Stimulated activated CD4-positive, alpha-beta T cell treated with anti-CD3 and anti-CD28 coated beads, Interleukin-4, amount 100 ng/mL, for 4 hours (primary cell): Measurements from ENCODE around the gene PTMA.
"Not testable (repeated sequence)": the region's sequence is repeated elsewhere in the genome, so short reads cannot be mapped to it uniquely, and the experiment has no call there.

ENCODE experiments used
- DNase-seq, 2 experiments: peaks; one replicate each; pipeline ENCODE4 v3.0.0-alpha.2; 2020

Gene PTMA

DNA sequence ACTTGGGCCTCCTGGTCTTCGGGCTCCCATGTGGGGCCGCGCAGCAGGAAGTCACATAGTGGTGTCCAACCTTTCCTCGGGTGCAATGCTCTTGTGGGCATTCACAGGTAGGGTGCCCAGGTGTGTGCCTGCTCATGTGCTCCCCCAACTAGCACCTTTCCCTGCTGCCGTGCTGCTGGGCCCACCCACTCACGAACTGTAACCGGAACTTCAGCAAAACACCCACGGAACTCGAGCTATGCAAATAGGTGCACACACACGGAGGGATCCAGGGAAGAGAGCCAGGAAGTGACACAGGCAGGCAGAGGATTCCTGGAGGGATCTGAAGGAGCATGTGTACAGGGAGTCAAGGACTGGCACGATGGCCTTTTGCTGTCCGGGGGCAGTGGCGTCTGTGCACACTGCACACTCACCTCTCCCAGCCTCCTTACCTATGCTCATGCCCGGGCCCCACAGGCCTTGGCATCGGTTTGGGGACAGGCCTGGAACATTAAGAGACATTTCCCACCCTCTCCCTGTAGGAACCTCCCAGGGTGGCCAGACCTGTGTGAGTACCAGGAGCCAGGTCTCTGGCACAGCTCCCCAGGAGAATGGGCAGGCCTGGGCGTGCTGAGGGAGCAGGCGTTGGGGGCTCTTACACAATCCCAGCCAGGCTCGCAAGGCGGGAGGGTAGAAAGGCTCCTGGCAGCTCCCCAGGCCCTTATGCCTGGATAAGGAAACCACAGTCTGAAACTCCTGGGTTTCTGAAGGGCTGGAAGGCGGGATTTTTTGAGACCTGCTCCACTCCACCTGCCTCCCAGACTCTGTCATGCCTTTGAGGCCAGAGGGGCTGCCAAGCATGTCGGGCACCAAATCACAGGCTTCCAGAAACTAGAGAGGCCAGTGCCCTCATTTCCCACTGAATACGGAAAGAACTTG is 6.6 kb upstream of the PTMA start:
- DNase-seq = no peak

DNA sequence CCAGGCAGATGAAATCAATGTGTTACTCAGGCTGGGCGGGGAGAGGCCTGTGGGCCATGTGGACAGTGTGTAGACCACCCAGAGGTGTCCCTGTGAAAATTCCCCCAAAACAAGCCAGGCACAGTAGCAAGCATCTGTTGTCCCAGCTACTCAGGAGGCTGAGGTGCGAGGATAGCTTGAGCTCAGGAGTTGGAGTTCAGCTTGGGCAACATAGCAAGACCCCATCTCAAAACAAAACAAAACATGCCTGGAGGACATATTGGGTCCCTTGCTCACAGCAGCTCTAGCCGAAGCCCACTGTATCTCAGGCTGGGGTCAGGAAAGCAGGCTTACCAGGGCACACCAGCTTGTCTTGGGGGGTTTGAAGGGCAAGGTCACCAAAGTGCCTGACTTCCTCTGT is 4.3 kb upstream of the PTMA start:
- no peak for DNase-seq

DNA sequence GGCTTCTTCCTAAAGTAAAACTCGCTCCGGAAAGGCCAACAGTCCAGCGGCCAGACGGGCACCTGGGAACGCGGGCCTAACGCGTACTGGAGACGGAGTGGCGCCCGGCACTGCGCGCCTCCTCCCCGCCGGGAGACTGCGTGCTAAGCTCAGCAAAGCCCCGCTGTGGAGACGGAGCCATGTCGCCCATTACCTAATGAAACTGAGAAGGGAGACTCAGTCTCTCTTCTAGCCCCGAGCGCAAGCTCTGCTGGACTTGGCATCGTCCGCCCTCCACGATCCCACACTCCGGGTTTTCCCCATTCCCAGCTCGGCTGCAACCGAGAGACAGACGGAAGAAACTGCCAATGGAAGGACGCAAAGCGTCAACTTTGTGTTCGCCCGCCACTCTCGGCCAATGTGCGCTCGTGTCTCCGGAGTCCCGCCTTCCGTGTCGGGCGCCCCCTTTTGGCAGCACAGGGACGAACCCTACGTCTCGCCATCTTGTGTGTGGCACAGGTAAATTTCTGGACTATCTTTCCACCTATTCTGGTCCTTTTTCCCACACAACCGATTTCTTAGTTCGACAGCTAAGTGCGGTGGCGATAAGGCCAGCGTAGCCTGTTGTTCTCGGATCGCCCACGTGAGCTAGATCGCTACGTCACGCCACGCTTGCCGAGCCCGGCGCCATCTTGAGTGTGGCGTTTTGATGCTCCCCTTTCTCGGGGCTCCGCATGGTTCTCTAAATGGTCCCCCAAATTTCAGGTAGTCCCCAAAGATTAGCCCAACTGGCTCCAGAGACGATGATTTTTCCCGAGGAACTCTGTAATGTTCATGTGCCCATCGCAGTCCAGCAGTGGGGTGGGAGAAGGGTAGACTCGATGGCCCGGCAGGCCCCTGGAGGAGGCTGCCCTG is 1.3 kb upstream of the PTMA start:
- DNase-seq = peak; percentile 96

DNA sequence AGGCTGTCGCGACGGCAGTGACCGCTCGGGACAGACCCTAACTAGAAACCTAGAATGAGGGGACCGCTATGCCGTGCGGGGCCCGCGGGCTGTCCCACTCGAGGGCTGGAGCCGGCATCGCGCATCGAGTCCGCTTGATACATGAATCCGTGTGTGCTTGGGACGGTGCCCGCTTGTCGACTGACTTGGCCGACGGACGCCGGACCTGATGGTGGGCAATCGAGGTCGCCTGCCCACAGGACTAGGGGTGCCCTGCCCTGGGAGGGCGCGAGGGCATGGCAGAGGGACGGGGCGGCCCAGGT is 749 bp upstream of the PTMA start:
- peak in 1 of 2 experiments; percentile 52 for DNase-seq

- peak; percentile 55 to 69 for DNase-seq
Measured at GRCh38 chr2:231708773-231709635, 679 bp downstream of the PTMA start.

DNA sequence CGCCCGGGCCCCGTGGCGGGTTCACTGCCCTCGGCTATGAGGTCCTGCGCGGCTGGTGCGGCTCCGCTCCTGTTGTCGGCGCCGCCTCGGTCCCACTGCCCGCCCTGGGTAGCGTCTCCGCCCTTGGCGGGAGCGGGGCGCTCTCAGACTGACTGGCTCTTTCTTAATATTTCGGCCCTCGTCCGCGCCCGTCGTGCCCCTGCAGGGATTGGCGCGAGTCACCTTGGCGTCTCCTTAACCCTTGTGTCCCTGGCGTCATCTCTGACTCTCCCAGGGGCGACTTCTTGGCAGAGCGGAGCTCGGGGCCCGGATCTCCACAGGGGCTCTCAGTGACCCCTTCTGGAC is 1.3 kb downstream of the PTMA start:
- no peak for DNase-seq

GRCh38 chr2:231709981-231710798 is 1.9 kb downstream of the PTMA start:
- peak; percentile 75 to 83 for DNase-seq

DNA sequence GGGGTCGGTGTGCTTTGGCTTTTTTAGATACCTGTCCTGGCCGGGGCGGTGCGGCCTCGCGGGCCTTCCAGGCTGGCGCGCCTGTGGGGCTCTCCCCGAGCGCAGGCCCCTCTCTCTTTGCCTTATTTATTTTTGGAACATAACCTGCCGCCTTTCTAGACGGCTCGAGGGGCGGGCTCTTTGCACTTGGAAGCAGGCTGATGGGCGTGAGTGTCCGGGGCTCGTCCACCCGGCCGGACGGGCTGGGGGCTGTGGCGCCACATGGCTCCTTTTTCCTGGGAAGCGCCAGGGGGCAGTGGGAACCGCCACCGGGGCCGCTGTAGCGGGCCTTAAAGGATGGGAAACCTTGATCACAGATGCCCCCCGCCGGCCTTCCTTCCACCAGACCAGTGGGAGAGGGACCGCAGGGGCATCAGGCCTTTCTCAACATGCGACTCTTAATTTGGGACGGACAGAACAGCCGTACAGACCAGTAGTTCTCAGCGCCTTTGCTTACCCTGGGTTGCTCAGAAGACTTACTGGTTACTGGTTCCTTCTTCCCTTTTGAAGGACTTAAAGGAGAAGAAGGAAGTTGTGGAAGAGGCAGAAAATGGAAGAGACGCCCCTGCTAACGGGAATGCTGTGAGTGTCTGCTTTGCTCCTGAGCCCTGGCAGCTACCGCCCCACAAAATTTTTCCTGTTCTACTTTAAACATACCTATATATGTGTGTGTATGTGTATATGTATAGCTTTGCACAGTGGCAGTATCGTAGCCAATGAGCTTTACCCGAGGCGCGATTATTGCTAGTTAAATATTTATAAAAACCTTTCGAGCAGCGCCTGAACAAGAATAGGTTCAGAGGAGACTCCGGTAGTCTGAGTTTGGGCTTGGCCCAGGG is 2.7 kb downstream of the PTMA start:
- peak in 1 of 2 experiments; percentile 13 for DNase-seq

GRCh38 chr2:231711677-231712450 is 3.5 kb downstream of the PTMA start:
- peak in 1 of 2 experiments; percentile 25 for DNase-seq

- DNase-seq = peak; percentile 43 to 66
Measured at GRCh38 chr2:231712451-231713021, 4.2 kb downstream of the PTMA start.

DNA sequence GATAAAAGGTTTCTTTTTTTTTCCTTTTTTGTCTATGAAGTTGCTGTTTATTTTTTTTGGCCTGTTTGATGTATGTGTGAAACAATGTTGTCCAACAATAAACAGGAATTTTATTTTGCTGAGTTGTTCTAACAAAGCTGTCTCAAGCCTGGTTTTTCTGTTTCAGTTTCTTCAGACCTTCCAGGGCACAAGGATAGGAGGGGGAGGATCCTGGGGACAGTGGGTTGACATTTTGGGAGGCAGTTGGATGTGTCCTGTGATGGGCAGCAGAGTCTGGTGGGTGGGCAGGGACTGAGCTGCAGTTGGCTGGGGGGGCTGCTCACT is 5.0 kb downstream of the PTMA start:
- DNase-seq = not testable (repeated sequence)

- DNase-seq = peak; percentile 80 to 86
Measured at GRCh38 chr2:231713730-231714638, 5.7 kb downstream of the PTMA start.

DNA sequence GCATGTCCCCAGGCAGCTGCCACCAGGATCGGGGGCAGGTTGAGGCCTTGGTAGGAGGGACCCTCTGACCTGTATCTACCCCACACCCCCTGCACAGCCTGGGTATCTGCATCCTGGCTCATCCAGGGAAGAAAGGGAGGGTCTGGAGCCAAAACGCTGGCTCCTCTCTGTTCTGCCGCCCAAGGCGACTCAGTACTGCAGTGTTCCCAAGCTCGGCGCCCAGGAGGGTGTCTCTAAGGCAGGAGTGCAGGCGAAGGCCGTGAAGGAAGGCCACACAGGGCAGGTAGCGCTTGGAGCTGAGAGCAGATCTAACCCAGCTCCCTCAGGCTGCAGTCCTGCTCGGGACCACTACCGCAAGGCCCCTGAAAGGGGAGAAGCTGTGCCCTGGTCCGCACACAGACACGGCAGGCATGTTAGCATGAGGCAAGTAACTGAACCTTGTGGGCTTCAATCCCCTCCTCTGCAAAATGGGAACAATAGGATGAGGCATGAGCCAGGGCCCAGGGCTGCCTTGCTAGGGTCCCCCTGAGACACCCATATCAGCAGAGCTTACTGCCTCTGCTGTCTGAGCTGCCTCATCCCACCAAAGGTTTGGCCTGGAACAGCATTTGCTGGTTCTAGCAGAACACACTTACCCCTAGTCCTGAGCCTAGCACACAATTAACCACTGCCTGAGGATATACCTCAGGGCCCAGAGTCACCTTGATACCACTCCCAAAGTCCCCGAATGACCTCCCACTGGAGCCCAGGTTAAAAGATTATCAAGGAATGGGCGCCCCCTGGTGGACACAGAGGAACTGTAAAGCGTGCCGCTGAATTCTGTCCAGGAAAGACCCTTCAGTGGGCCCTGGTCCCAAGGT is 6.5 kb downstream of the PTMA start:
- DNase-seq = peak; percentile 66 to 80

DNA sequence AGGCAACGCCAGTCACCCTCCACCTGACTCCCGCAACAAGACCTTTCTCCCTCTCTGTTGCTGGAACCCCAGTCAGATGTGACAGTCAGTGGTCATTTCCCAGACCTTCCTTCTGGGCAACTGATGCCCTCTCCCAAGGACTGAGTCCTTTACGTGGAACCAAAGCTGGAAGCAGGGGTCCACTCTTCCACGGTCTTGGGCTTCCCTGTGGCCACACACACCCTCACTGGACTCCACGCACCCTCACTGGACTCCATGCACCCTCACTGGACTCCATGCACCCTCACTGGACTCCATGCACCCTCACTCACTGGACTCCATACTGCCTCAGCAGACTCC is 7.1 kb downstream of the PTMA start:
- DNase-seq = no peak

GRCh38 chr2:231715988-231716616 is 7.8 kb downstream of the PTMA start:
- DNase-seq = no peak

DNA sequence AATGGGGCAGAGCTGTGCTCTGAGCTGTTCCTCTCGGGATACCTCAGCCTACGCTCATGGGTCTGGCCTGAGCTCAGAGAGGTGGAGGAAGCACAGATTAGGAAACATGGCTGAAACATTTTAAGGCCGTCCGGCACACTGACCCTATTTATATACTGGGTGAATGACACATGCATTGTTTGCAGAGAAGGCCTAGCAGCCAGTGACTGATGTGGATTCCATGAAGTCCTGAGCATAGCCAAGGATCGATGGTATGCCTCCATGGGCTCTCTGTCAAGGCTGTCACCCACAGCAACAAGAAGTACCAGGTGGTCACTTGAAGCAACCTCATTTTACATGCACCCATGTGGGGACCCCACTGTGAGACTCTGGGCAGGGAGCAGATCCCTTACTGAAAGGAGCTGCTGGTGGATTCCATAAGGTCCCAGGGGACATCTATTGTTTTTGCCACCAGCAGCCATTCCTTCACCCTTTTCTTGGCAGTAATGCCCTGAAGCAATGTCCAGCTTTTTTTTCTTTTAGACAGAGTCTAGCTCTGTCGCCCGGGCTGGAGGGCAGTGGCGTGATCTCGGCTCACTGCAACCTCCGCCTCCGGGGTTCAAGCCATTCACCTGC is 8.4 kb downstream of the PTMA start:
- no peak for DNase-seq
